Thyroid gland (tissue), 4 donors: ENCODE measurements around the gene WAPL. TPM values are rescaled to one million over a fixed set of nuclear protein-coding genes. Genes with fewer than 3 reads are reported as not detected.

ENCODE experiments used
- DNase-seq, 2 donors: peaks; one replicate each; pipeline ENCODE4 v3.0.0-alpha.2; 2019
- H3K27ac ChIP-seq, 3 donors: fragments of 200-600 bp; sonication (generic); 1 replicate in 2 of 3; 2 replicates in 1 of 3; pipeline ENCODE4 v1.5.1; 2016 to 2019; ENCODE audit warnings: mild to moderate bottlenecking in 1 of 3, moderate library complexity in 1 of 3
- H3K27me3 ChIP-seq: fragments of 200-600 bp; sonication (generic); one replicate; pipeline ENCODE4 v1.5.1; 2019
- H3K36me3 ChIP-seq, 2 donors: fragments of 200-600 bp; sonication (generic); one replicate each; pipeline ENCODE4 v1.5.1; 2016 to 2019
- H3K4me1 ChIP-seq, 2 donors: fragments of 200-600 bp; sonication (generic); one replicate each; pipeline ENCODE4 v1.5.1; 2017 to 2019
- H3K4me3 ChIP-seq, 3 donors: fragments of 200-600 bp; sonication (generic); replicated peaks in 1 of 3; 1 replicate in 2 of 3; 2 replicates in 1 of 3; pipeline ENCODE4 v1.5.1; 2016; ENCODE audit warnings: mild to moderate bottlenecking in 1 of 3
- H3K9me3 ChIP-seq: fragments of 200-600 bp; sonication (generic); one replicate; pipeline ENCODE4 v1.5.1; 2017
- POLR2A ChIP-seq, 2 donors: fragments of 450-650 bp; IDR thresholded peaks; one replicate each; pipeline ENCODE4 v1.6.1; 2017; ENCODE audit warnings: antibody characterized with exemption in 2 of 2, mild to moderate bottlenecking in 2 of 2, moderate library complexity in 1 of 2
- WGBS, 2 donors: methylation state at CpG; one replicate each; pipeline ENCODE4 v1.1.5; 2017; 5-methylcytosine and 5-hydroxymethylcytosine counted together
- intact Hi-C: fragments of 100-400 bp; cut with DNase I; formaldehyde crosslinking; loops from one replicate; pipeline ENCODE4 v1.15.1; 2023
- total RNA-seq, 4 donors: library from RNA; depleted of rRNA; stranded (reverse); fragments of >200 nt; gene quantifications; one replicate each; pipeline ENCODE4 v1.2.3, GENCODE V29; 2016
- TF ChIP-seq, protein P1 (sequence below), 6 experiments: fragments of 200-600 bp in 3 of 6; fragments of 450-650 bp in 3 of 6; sonication (generic) in 3 of 6; IDR thresholded peaks; one replicate each; pipeline ENCODE4 v1.5.1; 2016 to 2019; ENCODE audit warnings: antibody characterized with exemption in 6 of 6, mild to moderate bottlenecking in 2 of 6, inconsistent platforms in 1 of 6, moderate library complexity in 1 of 6

WAPL gene
- total RNA-seq, 4 donors from 2014 or later = 44.2 to 62.1 (median 51.7) TPM

DNA sequence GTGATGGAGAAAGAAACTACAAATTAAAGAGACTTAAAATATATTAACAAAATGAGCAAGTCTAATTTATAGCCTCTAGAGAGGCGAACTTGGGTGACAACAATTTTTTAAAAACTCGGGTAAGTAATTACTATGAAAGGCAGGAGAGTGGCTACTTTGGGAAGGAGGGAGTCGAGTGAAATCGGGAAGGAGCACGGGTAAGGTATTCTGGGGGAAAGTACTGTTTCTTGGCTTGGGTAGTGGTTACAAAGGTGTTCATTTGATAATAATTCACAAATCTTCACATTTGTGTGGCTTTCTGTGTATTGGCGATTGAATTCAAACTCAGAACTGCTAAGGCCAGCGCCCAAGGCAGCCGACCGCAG lies 122.1 kb downstream of the WAPL start:
- Histone ChIP-seq H3K4me1 (peaks cover 28 to 31% of the 10 kb centered on the region in 2 donors), H3K27me3 (no peaks in the 10 kb centered on the region), H3K9me3 (no peaks in the 10 kb centered on the region), H3K4me3 (peak overlapping the region in 1 of 3 donors; percentile 60), H3K36me3 (no peaks in the 10 kb centered on the region), H3K27ac (peak overlapping the region; percentile 37 to 93 (median 82))
- WGBS, 2 donors = 38 to 39% methylated on average over 9 of the region's 9 CpGs
- TF ChIP-seq, protein P1, sequence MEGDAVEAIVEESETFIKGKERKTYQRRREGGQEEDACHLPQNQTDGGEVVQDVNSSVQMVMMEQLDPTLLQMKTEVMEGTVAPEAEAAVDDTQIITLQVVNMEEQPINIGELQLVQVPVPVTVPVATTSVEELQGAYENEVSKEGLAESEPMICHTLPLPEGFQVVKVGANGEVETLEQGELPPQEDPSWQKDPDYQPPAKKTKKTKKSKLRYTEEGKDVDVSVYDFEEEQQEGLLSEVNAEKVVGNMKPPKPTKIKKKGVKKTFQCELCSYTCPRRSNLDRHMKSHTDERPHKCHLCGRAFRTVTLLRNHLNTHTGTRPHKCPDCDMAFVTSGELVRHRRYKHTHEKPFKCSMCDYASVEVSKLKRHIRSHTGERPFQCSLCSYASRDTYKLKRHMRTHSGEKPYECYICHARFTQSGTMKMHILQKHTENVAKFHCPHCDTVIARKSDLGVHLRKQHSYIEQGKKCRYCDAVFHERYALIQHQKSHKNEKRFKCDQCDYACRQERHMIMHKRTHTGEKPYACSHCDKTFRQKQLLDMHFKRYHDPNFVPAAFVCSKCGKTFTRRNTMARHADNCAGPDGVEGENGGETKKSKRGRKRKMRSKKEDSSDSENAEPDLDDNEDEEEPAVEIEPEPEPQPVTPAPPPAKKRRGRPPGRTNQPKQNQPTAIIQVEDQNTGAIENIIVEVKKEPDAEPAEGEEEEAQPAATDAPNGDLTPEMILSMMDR (IDR thresholded peaks at IDR 0.05) = no peak
- TF ChIP-seq POLR2A (IDR thresholded peaks at IDR 0.05) = no peak
- no peak for DNase-seq
- intact Hi-C loops = loop anchor here (2.0 kb wide), 1 partner anchor 185 kb away; no protein-coding TSS in a partner anchor

DNA sequence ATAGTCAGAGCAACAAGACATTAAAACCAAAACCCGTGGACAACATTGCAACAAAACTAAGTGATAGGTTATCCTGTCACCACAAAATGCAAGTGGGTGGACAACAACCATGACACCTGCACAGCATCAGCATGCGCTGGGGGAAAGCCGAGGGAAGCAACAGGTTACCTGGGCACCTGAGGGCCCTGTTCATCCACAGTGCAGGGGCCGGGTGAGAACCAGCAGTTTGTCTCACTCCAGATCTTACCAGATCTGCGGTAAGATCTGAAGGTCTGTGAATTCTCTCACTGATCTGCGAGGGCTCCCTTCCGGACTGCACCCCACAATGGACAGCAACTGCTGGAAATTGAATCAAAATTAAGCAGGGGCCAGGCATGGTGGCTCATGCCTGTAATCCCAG lies 124.5 kb downstream of the WAPL start:
- H3K4me1 ChIP-seq = peaks cover 17 to 20% of the 10 kb centered on the region in 2 donors
- H3K4me3 ChIP-seq = no peak overlapping the region
- intact Hi-C loops = no loop called here
- no peaks in the 10 kb centered on the region for H3K36me3 ChIP-seq
- no peak for TF ChIP-seq POLR2A (IDR thresholded peaks at IDR 0.05)
- TF ChIP-seq, protein P1 (IDR thresholded peaks at IDR 0.05) = no peak
- no peak for DNase-seq
- 77 to 83% methylated on average over 7 of the region's 7 CpGs for WGBS, 2 donors
- no peaks in the 10 kb centered on the region for H3K9me3 ChIP-seq
- H3K27me3 ChIP-seq = no peaks in the 10 kb centered on the region
- H3K27ac ChIP-seq = no peak overlapping the region

DNA sequence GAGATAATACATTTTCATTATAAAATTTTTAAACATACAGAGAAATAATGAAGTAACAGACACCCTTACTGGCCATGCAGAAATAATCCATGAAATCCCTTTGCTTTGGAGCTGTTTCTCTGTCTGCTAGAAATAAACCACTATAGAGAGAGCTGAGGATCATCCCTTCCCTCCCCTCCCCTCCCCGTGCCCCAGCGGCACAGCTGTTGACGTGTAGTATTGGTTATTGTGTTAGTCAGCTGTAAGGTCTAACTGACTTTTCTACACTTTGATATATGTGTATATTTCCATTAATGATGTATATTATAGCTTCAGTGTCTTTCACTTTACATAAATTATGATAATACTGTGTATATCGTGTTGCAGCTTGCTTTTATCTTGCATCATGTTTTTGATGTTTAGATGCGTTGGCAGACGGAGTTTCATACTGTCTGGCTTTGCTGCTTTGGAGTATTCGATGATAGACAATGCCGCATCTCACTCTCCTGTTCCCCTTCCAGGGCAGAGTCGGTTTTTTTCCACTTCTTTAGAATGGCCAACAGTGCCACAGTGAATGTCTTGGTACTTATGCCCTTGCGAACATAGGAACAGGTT lies 127.6 kb downstream of the WAPL start:
- TF ChIP-seq POLR2A (IDR thresholded peaks at IDR 0.05) = no peak
- TF ChIP-seq, protein P1 (IDR thresholded peaks at IDR 0.05) = no peak
- Histone ChIP-seq H3K4me3 (no peak overlapping the region), H3K4me1 (peaks cover 5% of the 10 kb centered on the region in 2 donors), H3K27ac (no peak overlapping the region), H3K36me3 (no peaks in the 10 kb centered on the region), H3K9me3 (no peaks in the 10 kb centered on the region), H3K27me3 (no peaks in the 10 kb centered on the region)
- DNase-seq = no peak
- 73 to 80% methylated on average over 10 of the region's 10 CpGs for WGBS, 2 donors
- intact Hi-C loops = no loop called here

DNA sequence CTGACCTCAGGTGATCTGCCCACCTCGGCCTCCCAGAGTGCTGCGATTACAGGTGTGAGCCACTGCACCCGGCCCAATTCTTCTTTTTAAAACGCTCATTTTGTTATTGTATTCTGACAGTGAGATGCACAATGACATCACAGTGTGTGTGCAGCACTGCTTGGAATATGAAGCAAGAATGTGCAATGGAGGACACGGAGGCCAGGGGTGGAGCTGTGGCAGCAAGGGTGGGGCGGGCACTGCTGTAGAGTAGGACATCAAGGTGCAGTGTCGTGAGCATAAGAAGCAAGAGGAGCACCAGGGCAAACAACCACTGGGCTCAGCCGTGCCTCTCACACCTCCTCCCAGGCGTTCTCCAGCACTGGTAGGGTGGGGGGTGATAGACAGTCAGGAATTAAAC lies 128.2 kb downstream of the WAPL start:
- Histone ChIP-seq H3K27ac (no peak overlapping the region), H3K36me3 (no peaks in the 10 kb centered on the region), H3K9me3 (no peaks in the 10 kb centered on the region), H3K4me1 (peaks cover 5% of the 10 kb centered on the region in 2 donors), H3K27me3 (no peaks in the 10 kb centered on the region), H3K4me3 (no peak overlapping the region)
- WGBS, 2 donors = 69% methylated on average over 9 of the region's 9 CpGs
- intact Hi-C loops = no loop called here
- no peak for DNase-seq
- TF ChIP-seq, protein P1 (IDR thresholded peaks at IDR 0.05) = no peak
- no peak for TF ChIP-seq POLR2A (IDR thresholded peaks at IDR 0.05)

DNA sequence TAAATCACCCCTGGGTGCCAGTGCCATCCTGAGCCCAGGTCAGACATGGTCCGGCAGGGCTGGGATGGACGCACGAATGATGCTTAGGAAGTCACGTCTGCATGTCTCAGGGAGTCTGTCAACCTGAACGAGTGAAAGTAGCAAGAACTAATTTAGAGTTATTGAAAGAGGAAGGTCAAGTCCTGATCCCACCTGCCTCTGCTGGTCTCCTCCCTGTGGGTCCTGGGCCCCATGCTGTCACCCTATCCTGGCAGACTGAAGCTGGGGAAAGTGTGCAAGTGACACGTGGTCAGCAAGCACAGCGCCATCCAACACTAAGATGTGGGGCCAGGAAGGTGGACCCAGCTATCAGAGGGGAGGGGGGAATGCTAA lies 128.9 kb downstream of the WAPL start:
- Histone ChIP-seq H3K27ac (no peak overlapping the region), H3K9me3 (no peaks in the 10 kb centered on the region), H3K4me3 (no peak overlapping the region), H3K4me1 (peaks cover 5% of the 10 kb centered on the region in 2 donors), H3K36me3 (no peaks in the 10 kb centered on the region), H3K27me3 (no peaks in the 10 kb centered on the region)
- WGBS, 2 donors = 78 to 83% methylated on average over 7 of the region's 7 CpGs
- intact Hi-C loops = no loop called here
- TF ChIP-seq POLR2A (IDR thresholded peaks at IDR 0.05) = no peak
- TF ChIP-seq, protein P1 (IDR thresholded peaks at IDR 0.05) = no peak
- DNase-seq = no peak
